SH-SY5Y (cell line): ENCODE data around the gene PWWP2B.

ENCODE experiments used
- GATA2 ChIP-seq: IDR thresholded peaks from 2 replicates; pipeline ENCODE4 v1.6.1; 2011; ENCODE audit warnings: mild to moderate bottlenecking, low read depth, low read length
- GATA3 ChIP-seq: IDR thresholded peaks from 2 replicates; pipeline ENCODE4 v1.6.1; 2011; ENCODE audit warnings: low read depth, mild to moderate bottlenecking, low read length, moderate library complexity

DNA sequence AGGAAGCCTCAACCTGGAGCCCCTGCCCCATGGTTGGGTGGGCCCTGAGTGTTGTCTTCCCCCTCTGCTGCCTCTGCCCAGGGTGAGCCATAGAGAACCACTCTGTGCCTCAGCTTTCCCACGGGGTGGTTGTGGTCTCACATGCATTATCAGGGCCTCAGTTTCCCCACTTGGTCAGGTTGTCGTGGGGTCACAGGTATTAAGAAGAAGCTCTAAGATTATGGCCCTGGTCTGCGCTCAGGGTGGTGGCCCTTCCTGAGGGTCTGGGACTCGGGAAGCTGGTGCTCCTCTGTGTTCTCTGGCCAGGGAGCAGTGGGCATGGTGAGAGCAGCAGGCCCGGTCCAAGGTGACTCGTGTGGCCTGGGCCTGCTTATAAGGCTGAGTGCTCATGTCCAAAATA, 47.2 kb upstream of the PWWP2B start:
- TF ChIP-seq GATA2 (no peak), GATA3 (no peak)
